GM12878 (cell line): ENCODE data around the gene MMP13.

Experiments used
- CTCF ChIP-seq, 3 experiments: IDR thresholded peaks in 2 of 3; conservative IDR thresholded peaks in 1 of 3; 2 replicates each; pipeline ENCODE4 v1.5.1; 2011; ENCODE audit warnings: low read depth in 3 of 3, low read length in 3 of 3, mild to moderate bottlenecking in 3 of 3, control low read depth in 2 of 3, moderate library complexity in 2 of 3, inconsistent platforms in 1 of 3, mixed read lengths in 1 of 3; ENCODE audit not compliant: control insufficient read depth in 2 of 3, insufficient read depth in 1 of 3; ENCODE audit errors: extremely low read depth in 1 of 3
- GABPA ChIP-seq: IDR thresholded peaks from 2 replicates; pipeline ENCODE4 v1.6.1; 2014; ENCODE audit warnings: antibody characterized with exemption, low read depth, mild to moderate bottlenecking, inconsistent platforms
- NFYB ChIP-seq: IDR thresholded peaks from 2 replicates; pipeline ENCODE4 v1.6.1; 2011; ENCODE audit warnings: low read depth, mild to moderate bottlenecking, low read length, improper control_type of control experiment, moderate library complexity; ENCODE audit not compliant: insufficient read depth
- PAX8 ChIP-seq: fragments of 450-650 bp; IDR thresholded peaks from 2 replicates; pipeline ENCODE4 v1.6.1; 2017; ENCODE audit warnings: mild to moderate bottlenecking, moderate library complexity
- SIN3A ChIP-seq: IDR thresholded peaks from 2 replicates; pipeline ENCODE4 v1.6.1; 2012; ENCODE audit warnings: low read depth, low read length, improper control_type of control experiment
- TBL1XR1 ChIP-seq: IDR thresholded peaks from 2 replicates; pipeline ENCODE4 v1.6.1; 2012; ENCODE audit warnings: low read depth, low read length, improper control_type of control experiment

- TF ChIP-seq PAX8: no peak
- no peak for TF ChIP-seq NFYB
- no peak for TF ChIP-seq TBL1XR1
- TF ChIP-seq CTCF (IDR thresholded peaks at IDR 0.05 in 2 of 3, conservative IDR thresholded peaks at IDR 0.05 in 1 of 3; ENCODE audit: control insufficient read depth in 2 of 3, extremely low read depth in 1 of 3, insufficient read depth in 1 of 3, low read depth in 3 of 3, low read length in 3 of 3): peak in 1 of 3 experiments; percentile 15; a peak in 1 of 6 replicates
- TF ChIP-seq SIN3A: no peak
- no peak for TF ChIP-seq GABPA
These were observed 21.9 kb downstream of the MMP13 start for GRCh38 chr11:102933627-102934026.
